ENCODE measurements around the gene RND3. TPM values are rescaled to one million over a fixed set of nuclear protein-coding genes. Genes with fewer than 3 reads are reported as not detected.

Gene RND3
- total RNA-seq, 1 donor from 2014 or later = 26.9 TPM

DNA sequence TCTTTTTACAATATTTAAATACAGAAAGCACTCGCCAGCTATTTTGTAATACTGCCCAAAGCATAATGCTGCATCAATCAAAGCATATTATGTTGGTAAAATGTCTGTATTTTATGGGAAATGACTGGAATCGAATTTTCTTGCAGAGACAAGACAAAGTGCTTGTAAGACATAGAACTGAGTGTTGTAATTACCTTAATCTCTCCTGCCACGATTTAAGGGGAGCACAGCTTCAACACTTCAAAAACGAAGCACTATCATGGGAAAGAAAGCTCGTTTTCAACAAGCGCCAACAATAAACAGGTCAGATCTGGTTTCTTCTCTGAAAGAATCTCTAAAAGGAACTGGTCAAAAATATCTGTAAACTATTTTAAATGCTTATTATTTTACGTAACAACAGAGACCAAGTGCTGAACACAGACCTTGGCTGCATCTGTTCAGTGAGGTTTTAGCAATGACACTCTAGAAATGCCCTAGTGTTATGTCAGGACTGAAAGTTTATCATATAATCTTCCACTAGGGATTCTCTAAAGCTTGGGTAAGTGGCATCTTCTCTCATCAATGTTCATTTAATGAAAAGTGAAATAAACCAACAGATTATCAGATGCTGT is 19.0 kb downstream of the RND3 start:
- H3K36me3 ChIP-seq = peaks cover 44% of the 10 kb centered on the region
- H3K27ac ChIP-seq (replicated peaks) = no peak overlapping the region
- TF ChIP-seq, protein P1, sequence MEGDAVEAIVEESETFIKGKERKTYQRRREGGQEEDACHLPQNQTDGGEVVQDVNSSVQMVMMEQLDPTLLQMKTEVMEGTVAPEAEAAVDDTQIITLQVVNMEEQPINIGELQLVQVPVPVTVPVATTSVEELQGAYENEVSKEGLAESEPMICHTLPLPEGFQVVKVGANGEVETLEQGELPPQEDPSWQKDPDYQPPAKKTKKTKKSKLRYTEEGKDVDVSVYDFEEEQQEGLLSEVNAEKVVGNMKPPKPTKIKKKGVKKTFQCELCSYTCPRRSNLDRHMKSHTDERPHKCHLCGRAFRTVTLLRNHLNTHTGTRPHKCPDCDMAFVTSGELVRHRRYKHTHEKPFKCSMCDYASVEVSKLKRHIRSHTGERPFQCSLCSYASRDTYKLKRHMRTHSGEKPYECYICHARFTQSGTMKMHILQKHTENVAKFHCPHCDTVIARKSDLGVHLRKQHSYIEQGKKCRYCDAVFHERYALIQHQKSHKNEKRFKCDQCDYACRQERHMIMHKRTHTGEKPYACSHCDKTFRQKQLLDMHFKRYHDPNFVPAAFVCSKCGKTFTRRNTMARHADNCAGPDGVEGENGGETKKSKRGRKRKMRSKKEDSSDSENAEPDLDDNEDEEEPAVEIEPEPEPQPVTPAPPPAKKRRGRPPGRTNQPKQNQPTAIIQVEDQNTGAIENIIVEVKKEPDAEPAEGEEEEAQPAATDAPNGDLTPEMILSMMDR (IDR thresholded peaks at IDR 0.05; ENCODE audit: borderline replicate concordance) = no peak

GRCh38 chr2:150467621-150467963 is 19.9 kb downstream of the RND3 start:
- intact Hi-C loops (cut with micrococcal nuclease) = no loop called here

More for the DNA sequence above, 19.0 kb downstream of the RND3 start:
- Histone ChIP-seq H3K9me3 (replicated peaks) (no peaks in the 10 kb centered on the region), H3K4me3 (no peak overlapping the region), H3K27me3 (ENCODE audit: low read depth) (no peaks in the 10 kb centered on the region), H3K4me1 (peaks cover 25% of the 10 kb centered on the region)
- intact Hi-C loops (cut with micrococcal nuclease) = no loop called here
- DNase-seq = no peak

GRCh38 chr2:150466741-150467620 is 20.5 kb downstream of the RND3 start:
- Histone ChIP-seq H3K27me3 (ENCODE audit: low read depth) (no peaks in the 10 kb centered on the region), H3K4me1 (peaks cover 19% of the 10 kb centered on the region), H3K27ac (replicated peaks) (peak overlapping the region; percentile 23), H3K4me3 (no peak overlapping the region), H3K9me3 (replicated peaks) (no peaks in the 10 kb centered on the region), H3K36me3 (peaks cover 43% of the 10 kb centered on the region)
- DNase-seq = no peak
- TF ChIP-seq, protein P1 (IDR thresholded peaks at IDR 0.05; ENCODE audit: borderline replicate concordance) = no peak
- intact Hi-C loops (cut with micrococcal nuclease) = no loop called here

More at GRCh38 chr2:150467621-150467963, 19.9 kb downstream of the RND3 start:
- no peaks in the 10 kb centered on the region for H3K27me3 ChIP-seq (ENCODE audit: low read depth)
- peaks cover 24% of the 10 kb centered on the region for H3K4me1 ChIP-seq
- H3K9me3 ChIP-seq (replicated peaks) = no peaks in the 10 kb centered on the region
- no peak for DNase-seq
- H3K27ac ChIP-seq (replicated peaks) = peak overlapping the region; percentile 23
- TF ChIP-seq, protein P1 (IDR thresholded peaks at IDR 0.05; ENCODE audit: borderline replicate concordance) = no peak
- H3K36me3 ChIP-seq = peaks cover 44% of the 10 kb centered on the region
- H3K4me3 ChIP-seq = no peak overlapping the region

DNA sequence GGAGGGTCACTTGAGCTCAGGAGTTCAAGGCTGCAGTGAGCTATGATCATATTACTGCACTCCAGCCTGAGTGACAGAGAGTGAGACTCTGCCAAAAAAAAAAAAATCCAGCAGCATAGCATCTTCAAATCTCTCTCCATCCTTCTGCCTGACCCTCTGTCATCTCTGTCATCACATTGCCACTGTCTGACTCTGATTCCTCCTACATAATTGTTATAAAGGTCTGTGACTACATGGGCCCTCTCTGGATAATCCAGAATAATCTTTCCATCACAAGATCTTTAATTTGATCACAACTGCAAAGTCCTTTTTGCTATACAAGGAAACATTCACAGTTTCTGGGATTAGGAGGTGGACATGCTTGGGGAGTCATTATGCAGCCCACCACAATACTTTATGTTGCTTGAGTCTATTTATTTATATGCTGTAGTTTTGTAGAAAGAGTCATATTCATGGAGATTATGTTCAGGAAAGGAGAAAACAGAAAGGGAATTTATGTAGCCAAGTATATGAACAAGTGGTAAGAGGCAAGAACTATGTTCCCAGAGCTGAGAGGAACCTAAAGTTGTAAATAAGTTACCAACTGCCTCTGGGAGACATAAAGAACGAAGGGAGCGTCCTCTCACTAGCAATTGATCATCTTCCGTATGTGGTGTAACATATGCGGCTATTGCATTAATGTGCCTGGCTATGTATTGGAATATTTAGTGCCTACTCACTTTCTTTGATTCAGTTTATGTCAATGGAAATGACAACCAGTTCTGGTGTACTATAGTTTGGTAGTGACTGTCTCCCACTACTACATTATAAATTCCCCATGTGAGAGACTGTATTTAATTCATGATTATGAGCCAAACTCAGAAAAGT is 21.5 kb downstream of the RND3 start:
- Histone ChIP-seq H3K36me3 (peaks cover 33% of the 10 kb centered on the region), H3K4me3 (no peak overlapping the region), H3K27me3 (ENCODE audit: low read depth) (no peaks in the 10 kb centered on the region), H3K27ac (replicated peaks) (peak overlapping the region; percentile 23), H3K9me3 (replicated peaks) (no peaks in the 10 kb centered on the region), H3K4me1 (peaks cover 12% of the 10 kb centered on the region)
- DNase-seq = no peak
- intact Hi-C loops (cut with micrococcal nuclease) = no loop called here
- TF ChIP-seq, protein P1 (IDR thresholded peaks at IDR 0.05; ENCODE audit: borderline replicate concordance) = no peak

DNA sequence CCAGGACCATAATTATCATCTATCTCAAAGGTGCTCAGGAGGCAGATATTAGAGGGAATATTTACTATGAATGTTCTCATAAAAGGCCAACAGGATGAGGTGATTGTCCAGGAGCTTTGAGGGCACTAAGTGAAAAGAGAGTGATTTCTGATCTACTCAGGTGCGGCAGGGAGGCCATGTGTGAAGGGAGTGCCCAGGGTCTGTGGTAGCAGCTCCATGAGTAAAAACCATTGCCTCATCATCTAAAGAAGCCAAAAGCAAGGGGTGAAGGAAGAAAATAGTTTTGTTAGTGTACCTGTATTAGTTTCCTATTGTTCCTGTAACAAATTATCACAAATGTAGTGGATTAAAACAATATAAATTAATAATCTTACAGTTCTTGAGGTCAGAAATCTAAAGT is 22.5 kb downstream of the RND3 start:
- no peak for DNase-seq
- H3K27me3 ChIP-seq (ENCODE audit: low read depth) = no peaks in the 10 kb centered on the region
- no peak overlapping the region for H3K27ac ChIP-seq (replicated peaks)
- H3K4me3 ChIP-seq = no peak overlapping the region
- TF ChIP-seq, protein P1 (IDR thresholded peaks at IDR 0.05; ENCODE audit: borderline replicate concordance) = no peak
- H3K36me3 ChIP-seq = peaks cover 23% of the 10 kb centered on the region
- H3K4me1 ChIP-seq = peaks cover 12% of the 10 kb centered on the region
- intact Hi-C loops (cut with micrococcal nuclease) = no loop called here
- H3K9me3 ChIP-seq (replicated peaks) = no peaks in the 10 kb centered on the region
